HepG2 (cell line): ENCODE data around the gene RIPK3. TPM values are rescaled to one million over a fixed set of nuclear protein-coding genes. Genes with fewer than 3 reads are reported as not detected.

Experiments used
- BCL6 ChIP-seq: IDR thresholded peaks from 2 replicates; pipeline ENCODE4 v1.6.1; 2016; ENCODE audit warnings: missing genetic modification reagents, missing compliant biosample characterization
- DR1 ChIP-seq: sonication (generic); formaldehyde crosslinking; IDR thresholded peaks from 2 replicates; pipeline ENCODE4 v1.8.0; 2021; ENCODE audit warnings: mild to moderate bottlenecking, missing genetic modification reagents, inconsistent platforms
- ELF4 ChIP-seq: sonication (generic); formaldehyde crosslinking; IDR thresholded peaks from 2 replicates; pipeline ENCODE4 v1.5.0; 2020; ENCODE audit warnings: missing genetic modification reagents, mild to moderate bottlenecking, moderate library complexity, borderline replicate concordance
- JUNB ChIP-seq: sonication (generic); formaldehyde crosslinking; IDR thresholded peaks from 2 replicates; pipeline ENCODE4 v1.8.0; 2022; ENCODE audit warnings: missing genetic modification reagents, mild to moderate bottlenecking, borderline replicate concordance
- KAT2B ChIP-seq: fragments of 150-350 bp; IDR thresholded peaks from 2 replicates; pipeline ENCODE4 v1.6.1; 2014; ENCODE audit warnings: low read depth, low read length, borderline replicate concordance
- MIER2 ChIP-seq: IDR thresholded peaks from 2 replicates; pipeline ENCODE4 v1.6.1; 2016; ENCODE audit warnings: missing biosample characterization, missing genetic modification reagents
- MYC ChIP-seq: sonication (generic); formaldehyde crosslinking; IDR thresholded peaks from 2 replicates; pipeline ENCODE4 v1.9.0; 2021; ENCODE audit warnings: missing genetic modification reagents, borderline replicate concordance
- RARA ChIP-seq: IDR thresholded peaks from 2 replicates; pipeline ENCODE4 v1.6.1; 2016; ENCODE audit warnings: missing genetic modification reagents, missing compliant biosample characterization
- SALL2 ChIP-seq: sonication (generic); formaldehyde crosslinking; IDR thresholded peaks from 2 replicates; pipeline ENCODE4 v1.8.1; 2023; ENCODE audit warnings: mild to moderate bottlenecking, missing genetic modification reagents, inconsistent platforms
- SKI ChIP-seq: fragments of 450-650 bp; IDR thresholded peaks from one replicate; pipeline ENCODE4 v1.6.1; 2018; ENCODE audit warnings: mild to moderate bottlenecking; ENCODE audit not compliant: partially characterized antibody
- SNAPC4 ChIP-seq: sonication (generic); formaldehyde crosslinking; IDR thresholded peaks from 2 replicates; pipeline ENCODE4 v1.4.0; 2020; ENCODE audit warnings: mild to moderate bottlenecking, missing genetic modification reagents
- SOX6 ChIP-seq, 2 experiments: fragments of 450-650 bp in 1 of 2; sonication (generic) in 1 of 2; formaldehyde crosslinking in 1 of 2; IDR thresholded peaks; 2 replicates each; pipeline versions ENCODE4 v1.4.0 to v1.6.1; 2017 to 2020; ENCODE audit warnings: antibody characterized with exemption in 1 of 2, mild to moderate bottlenecking in 1 of 2, missing genetic modification reagents in 1 of 2
- SP4 ChIP-seq: sonication (generic); formaldehyde crosslinking; IDR thresholded peaks from 2 replicates; pipeline ENCODE4 v1.8.1; 2023; ENCODE audit warnings: mild to moderate bottlenecking, missing genetic modification reagents
- TP53 ChIP-seq: sonication (generic); formaldehyde crosslinking; conservative IDR thresholded peaks from 2 replicates; pipeline ENCODE4 v1.4.0; 2020; ENCODE audit warnings: missing genetic modification reagents
- ZNF160 ChIP-seq: sonication (generic); formaldehyde crosslinking; IDR thresholded peaks from 2 replicates; pipeline ENCODE4 v1.8.0; 2022; ENCODE audit warnings: mild to moderate bottlenecking, inconsistent platforms, missing genetic modification reagents
- ZNF180 ChIP-seq: sonication (generic); formaldehyde crosslinking; IDR thresholded peaks from 2 replicates; pipeline ENCODE4 v1.4.0; 2020; ENCODE audit warnings: low read depth, missing genetic modification reagents, borderline replicate concordance
- ZNF205 ChIP-seq: IDR thresholded peaks from 2 replicates; pipeline ENCODE4 v1.6.1; 2018; ENCODE audit warnings: missing biosample characterization, missing genetic modification reagents
- ZNF335 ChIP-seq: sonication (generic); formaldehyde crosslinking; IDR thresholded peaks from 2 replicates; pipeline ENCODE4 v1.4.0; 2020; ENCODE audit warnings: missing genetic modification reagents
- ZNF543 ChIP-seq: sonication (generic); formaldehyde crosslinking; IDR thresholded peaks from 2 replicates; pipeline ENCODE4 v1.4.0; 2020; ENCODE audit warnings: mild to moderate bottlenecking, missing genetic modification reagents
- polyA plus RNA-seq, 8 experiments: library from polyadenylated mRNA; depleted of rRNA in 3 of 8; stranded (reverse) in 7 of 8; unstranded in 1 of 8; fragments of >200 nt; fragmentation: Illumina TruSeq in 4 of 8; extraction: Trizol in 4 of 8; gene quantifications; 2 replicates each; pipeline versions ENCODE4 v1.2.1 to v1.2.3, GENCODE V29; 2011 to 2016; ENCODE audit warnings: low read depth in 4 of 8, missing spikeins in 1 of 8, mixed read lengths in 1 of 8; ENCODE audit not compliant: insufficient read depth in 1 of 8
- total RNA-seq, 5 experiments: library from RNA; depleted of rRNA; stranded (reverse); fragments of >200 nt; fragmentation: Illumina TruSeq; extraction: Trizol; gene quantifications; 2 replicates each; pipeline ENCODE4 v1.2.3, GENCODE V29; 2016; ENCODE audit warnings: low read depth in 1 of 5
- TF ChIP-seq, protein P1 (sequence below): IDR thresholded peaks from 2 replicates; pipeline ENCODE4 v1.6.1; 2016; ENCODE audit warnings: low read depth, control low read depth
- TF ChIP-seq, protein P2 (sequence below): sonication (generic); formaldehyde crosslinking; IDR thresholded peaks from 2 replicates; pipeline ENCODE4 v1.5.0; 2020; ENCODE audit warnings: mild to moderate bottlenecking, missing genetic modification reagents, moderate library complexity

Gene RIPK3
- total and polyA plus RNA-seq, 2 of the 13 experiments (the other 11 are each of a cell fraction or from before 2014, with no cell fraction given), result not detected

DNA sequence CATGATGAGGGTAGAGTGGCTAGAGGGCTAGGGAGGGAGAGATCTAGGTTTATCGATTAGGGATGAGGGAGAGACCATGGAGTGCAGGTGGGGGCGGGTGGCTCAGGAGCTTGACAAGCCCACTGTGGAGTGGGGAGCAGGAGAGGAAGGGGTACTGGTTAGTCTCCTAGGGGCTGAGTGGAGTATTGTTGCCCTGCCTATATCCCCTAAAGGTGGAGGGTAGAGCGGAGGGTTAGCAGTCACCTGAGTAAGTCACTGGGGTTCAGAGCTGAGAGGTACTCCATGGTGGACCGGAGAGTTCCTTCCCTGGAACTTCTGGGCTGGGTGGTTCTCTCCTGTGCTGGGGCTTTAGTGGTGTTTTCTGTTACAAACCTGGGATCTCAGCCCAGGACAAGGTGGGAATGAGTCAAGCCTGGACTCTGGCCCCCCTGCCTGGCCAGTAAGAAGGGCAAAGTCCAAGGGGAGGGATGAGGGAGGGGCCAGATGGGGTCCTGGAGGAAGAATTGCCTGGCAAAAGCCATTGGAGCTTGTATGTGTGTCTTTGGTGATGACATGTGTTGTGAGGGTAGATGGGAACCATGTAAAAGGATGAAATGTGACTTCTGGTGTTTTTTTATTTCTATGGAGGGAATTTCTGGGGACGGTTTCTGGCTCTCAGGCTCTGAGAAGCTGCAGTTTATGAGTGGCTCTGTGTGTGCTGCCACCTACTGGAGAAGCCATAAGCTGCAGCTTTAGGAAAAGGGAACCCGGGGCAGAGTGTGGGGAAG, 32.0 kb downstream of the RIPK3 start, which contains the start of gene CIDEB (continued):
- no peak; the same call in 1 of the 2 replicates for TF ChIP-seq DR1 (CRISPR knock-in tag)
- peak; percentile 89 for TF ChIP-seq SP4 (CRISPR knock-in tag)
- TF ChIP-seq JUNB, result no peak
- peak; percentile 95 for TF ChIP-seq ZNF543 (CRISPR knock-in tag)
- peak; percentile 90 for TF ChIP-seq ZNF335
- TF ChIP-seq ZNF180 (CRISPR knock-in tag), result no peak
- TF ChIP-seq, protein P1, sequence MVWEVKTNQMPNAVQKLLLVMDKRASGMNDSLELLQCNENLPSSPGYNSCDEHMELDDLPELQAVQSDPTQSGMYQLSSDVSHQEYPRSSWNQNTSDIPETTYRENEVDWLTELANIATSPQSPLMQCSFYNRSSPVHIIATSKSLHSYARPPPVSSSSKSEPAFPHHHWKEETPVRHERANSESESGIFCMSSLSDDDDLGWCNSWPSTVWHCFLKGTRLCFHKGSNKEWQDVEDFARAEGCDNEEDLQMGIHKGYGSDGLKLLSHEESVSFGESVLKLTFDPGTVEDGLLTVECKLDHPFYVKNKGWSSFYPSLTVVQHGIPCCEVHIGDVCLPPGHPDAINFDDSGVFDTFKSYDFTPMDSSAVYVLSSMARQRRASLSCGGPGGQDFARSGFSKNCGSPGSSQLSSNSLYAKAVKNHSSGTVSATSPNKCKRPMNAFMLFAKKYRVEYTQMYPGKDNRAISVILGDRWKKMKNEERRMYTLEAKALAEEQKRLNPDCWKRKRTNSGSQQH (CRISPR knock-in tag), result peak; percentile 95
- no peak for TF ChIP-seq KAT2B
- TF ChIP-seq SALL2, result peak; percentile 19; the same call in 1 of the 2 replicates
- peak; percentile 59 for TF ChIP-seq SKI
- no peak for TF ChIP-seq TP53 (CRISPR knock-in tag)
- TF ChIP-seq ZNF160 (CRISPR knock-in tag), result peak; percentile 80
- peak; percentile 67 for TF ChIP-seq RARA
- peak; percentile 89; the same call in 1 of the 2 replicates for TF ChIP-seq ZNF205 (CRISPR knock-in tag)
- peak; percentile 22; the same call in 1 of the 2 replicates for TF ChIP-seq ELF4 (CRISPR knock-in tag)
- peak; percentile 62; the same call in 1 of the 2 replicates for TF ChIP-seq BCL6 (CRISPR knock-in tag)
- TF ChIP-seq SNAPC4 (CRISPR knock-in tag), result peak; percentile 83; the same call in 1 of the 2 replicates
- no peak for TF ChIP-seq SOX6 (IDR thresholded peaks at IDR 0.05)
- peak; percentile 91 for TF ChIP-seq SOX6 (CRISPR knock-in tag; IDR thresholded peaks at IDR 0.05)
- TF ChIP-seq MYC (CRISPR knock-in tag), result peak; percentile 77; the same call in 1 of the 2 replicates
- TF ChIP-seq MIER2 (CRISPR knock-in tag), result peak; percentile 78
- TF ChIP-seq, protein P2, sequence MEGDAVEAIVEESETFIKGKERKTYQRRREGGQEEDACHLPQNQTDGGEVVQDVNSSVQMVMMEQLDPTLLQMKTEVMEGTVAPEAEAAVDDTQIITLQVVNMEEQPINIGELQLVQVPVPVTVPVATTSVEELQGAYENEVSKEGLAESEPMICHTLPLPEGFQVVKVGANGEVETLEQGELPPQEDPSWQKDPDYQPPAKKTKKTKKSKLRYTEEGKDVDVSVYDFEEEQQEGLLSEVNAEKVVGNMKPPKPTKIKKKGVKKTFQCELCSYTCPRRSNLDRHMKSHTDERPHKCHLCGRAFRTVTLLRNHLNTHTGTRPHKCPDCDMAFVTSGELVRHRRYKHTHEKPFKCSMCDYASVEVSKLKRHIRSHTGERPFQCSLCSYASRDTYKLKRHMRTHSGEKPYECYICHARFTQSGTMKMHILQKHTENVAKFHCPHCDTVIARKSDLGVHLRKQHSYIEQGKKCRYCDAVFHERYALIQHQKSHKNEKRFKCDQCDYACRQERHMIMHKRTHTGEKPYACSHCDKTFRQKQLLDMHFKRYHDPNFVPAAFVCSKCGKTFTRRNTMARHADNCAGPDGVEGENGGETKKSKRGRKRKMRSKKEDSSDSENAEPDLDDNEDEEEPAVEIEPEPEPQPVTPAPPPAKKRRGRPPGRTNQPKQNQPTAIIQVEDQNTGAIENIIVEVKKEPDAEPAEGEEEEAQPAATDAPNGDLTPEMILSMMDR (CRISPR knock-in tag), result peak; percentile 99
